Measurements from ENCODE around the gene ZNF397. TPM values are rescaled to one million over a fixed set of nuclear protein-coding genes. Genes with fewer than 3 reads are reported as not detected.

ZNF397 gene
- total RNA-seq, 1 experiment from 2014 or later, result 35.3 TPM

DNA sequence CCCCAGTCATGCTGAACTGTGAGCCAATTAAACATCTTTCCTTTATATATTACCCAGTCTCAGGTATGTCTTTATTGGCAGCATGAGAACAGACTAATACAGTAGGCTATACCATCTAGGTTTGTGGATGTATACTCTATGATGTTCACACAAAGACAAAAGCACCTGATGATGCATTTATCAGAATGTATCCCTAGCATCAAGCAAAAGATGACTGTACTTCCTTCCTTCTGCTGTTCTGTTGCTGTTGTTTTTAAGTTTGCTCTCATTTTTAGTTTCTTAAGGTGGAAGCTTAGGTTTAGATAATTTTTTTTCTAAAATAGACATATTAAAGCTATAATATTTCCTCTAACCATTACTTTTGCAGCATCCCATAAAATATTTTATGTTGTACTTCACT is 36.8 kb downstream of the ZNF397 start:
- no peak overlapping the region for H2BK20ac ChIP-seq (ENCODE audit: low read depth, low read length, poor library complexity, severe bottlenecking)
- Mint-ChIP-seq H3K27me3 (ENCODE audit: low read depth) (no peaks in the 10 kb centered on the region; the same call in 1 of the 2 replicates), H3K27ac (no peak overlapping the region), H3K9me3 (peaks cover 46 to 52% of the 10 kb centered on the region in 2 experiments), H3K4me1 (no peaks in the 10 kb centered on the region), H3K36me3 (ENCODE audit: insufficient read depth in 1 of 3, low read depth in 3 of 3) (peaks cover 16 to 40% (median 33%) of the 10 kb centered on the region in 3 experiments), H3K4me3 (no peak overlapping the region)
- no peak overlapping the region for H2AFZ ChIP-seq (ENCODE audit: low read length)
- no peaks in the 10 kb centered on the region for H3K79me2 ChIP-seq (ENCODE audit: insufficient read depth, low read length)
- no peak overlapping the region for H3K4me2 ChIP-seq (ENCODE audit: insufficient read depth, insufficient read length, low read length)
- no peak for TF ChIP-seq CTCF (conservative IDR thresholded peaks at IDR 0.05)
- no peak overlapping the region for H3K14ac ChIP-seq (ENCODE audit: insufficient read depth, low read length)
- no peaks in the 10 kb centered on the region for H3K23me2 ChIP-seq (ENCODE audit: insufficient read length, low read depth, low read length, poor library complexity, severe bottlenecking)
- H2AK5ac ChIP-seq (ENCODE audit: insufficient read length, low read length), result no peak overlapping the region
- H3K27ac ChIP-seq (ENCODE audit: insufficient read length, low read depth, low read length), result no peak overlapping the region
- peaks cover 24% of the 10 kb centered on the region for H3K9me3 ChIP-seq (ENCODE audit: control insufficient read depth, low read depth, low read length)
- H2BK5ac ChIP-seq (ENCODE audit: insufficient read length, low read length), result no peak overlapping the region
- no peak overlapping the region for H2BK120ac ChIP-seq (ENCODE audit: low read depth, low read length, poor library complexity, severe bottlenecking)
- H3K9ac ChIP-seq (ENCODE audit: extremely low read depth, insufficient read length, low read length), result no peak overlapping the region
- H3K4ac ChIP-seq (ENCODE audit: low read depth, low read length), result no peak overlapping the region
- H4K8ac ChIP-seq (replicated peaks; ENCODE audit: insufficient read length, low read depth, low read length), result no peak overlapping the region
- H2BK15ac ChIP-seq (ENCODE audit: low read depth, low read length), result no peak overlapping the region
- no peak overlapping the region for H3K23ac ChIP-seq (ENCODE audit: insufficient read length, low read depth, low read length)
- H3K79me1 ChIP-seq (ENCODE audit: insufficient read depth, low read depth, low read length, poor library complexity, severe bottlenecking), result no peaks in the 10 kb centered on the region
- no peak overlapping the region for H3T11ph ChIP-seq (ENCODE audit: low read length)
- no peak overlapping the region for H3K56ac ChIP-seq (ENCODE audit: insufficient read length, low read depth, low read length)
- no peaks in the 10 kb centered on the region for H3K27me3 ChIP-seq (ENCODE audit: insufficient read depth, low read length)
- H4K5ac ChIP-seq (ENCODE audit: insufficient read length, low read depth, low read length), result no peak overlapping the region
- H3K18ac ChIP-seq (ENCODE audit: insufficient read length, low read depth, low read length), result no peak overlapping the region
- DNase-seq, result no peak
- H3K4me1 ChIP-seq (ENCODE audit: insufficient read depth, low read length), result no peaks in the 10 kb centered on the region
- H2BK12ac ChIP-seq (ENCODE audit: insufficient read length, low read depth, low read length), result no peak overlapping the region
- H4K20me1 ChIP-seq (ENCODE audit: control insufficient read depth, insufficient read depth, insufficient read length), result no peaks in the 10 kb centered on the region
- H4K91ac ChIP-seq (ENCODE audit: insufficient read length, low read depth, low read length), result no peak overlapping the region

Data from H9 (cell line).